GM19035 (cell line): ENCODE measurements around the gene SFRP5.

ENCODE experiments used
- ATAC-seq: cut with Tn5 transposase; IDR thresholded peaks from one replicate; pipeline ENCODE4 v1.9.1; 2021; ENCODE audit not compliant: unreplicated experiment

SFRP5 gene

GRCh38 chr10:97743169-97743943, 28.4 kb downstream of the SFRP5 start:
- ATAC-seq: no peak

- ATAC-seq: no peak
Observed at GRCh38 chr10:97740613-97741012, 31.2 kb downstream of the SFRP5 start.

GRCh38 chr10:97738616-97739015, 33.2 kb downstream of the SFRP5 start:
- no peak for ATAC-seq

- ATAC-seq: peak; percentile 9
Observed at GRCh38 chr10:97737770-97738265, 34.0 kb downstream of the SFRP5 start.

GRCh38 chr10:97736902-97737769, 34.7 kb downstream of the SFRP5 start, which contains the start of gene ZFYVE27:
TSS of gene ZFYVE27 (plus strand) at chr10:97737128. CDS start at chr10:97738478, 1,350 bp downstream.
- ATAC-seq: peak; percentile 84

- peak; percentile 27 for ATAC-seq
Observed at GRCh38 chr10:97736403-97736901, 35.3 kb downstream of the SFRP5 start.

- no peak for ATAC-seq
Observed at GRCh38 chr10:97734021-97734420, 37.8 kb downstream of the SFRP5 start.

- ATAC-seq: no peak
Observed at GRCh38 chr10:97733256-97733655, 38.5 kb downstream of the SFRP5 start.

GRCh38 chr10:97732052-97732359, 39.8 kb downstream of the SFRP5 start:
- ATAC-seq: no peak

- ATAC-seq: no peak
Observed at GRCh38 chr10:97731346-97732051, 40.3 kb downstream of the SFRP5 start.

- ATAC-seq: no peak
Observed at GRCh38 chr10:97729014-97729413, 42.8 kb downstream of the SFRP5 start.

- ATAC-seq: no peak
Observed at GRCh38 chr10:97726636-97727178, 45.1 kb downstream of the SFRP5 start.

GRCh38 chr10:97724341-97724941, 47.4 kb downstream of the SFRP5 start:
- ATAC-seq: no peak

GRCh38 chr10:97723001-97723400, 48.8 kb downstream of the SFRP5 start:
- no peak for ATAC-seq

- no peak for ATAC-seq
Observed at GRCh38 chr10:97721871-97722780, 49.7 kb downstream of the SFRP5 start.

GRCh38 chr10:97719602-97720001, 52.2 kb downstream of the SFRP5 start:
- no peak for ATAC-seq

GRCh38 chr10:97718659-97719142, 53.1 kb downstream of the SFRP5 start:
- no peak for ATAC-seq

GRCh38 chr10:97718178-97718577, 53.6 kb downstream of the SFRP5 start:
- no peak for ATAC-seq

GRCh38 chr10:97717627-97718026, 54.2 kb downstream of the SFRP5 start:
- ATAC-seq: no peak
